ENCODE measurements around the gene MRC2. TPM values are rescaled to one million over a fixed set of nuclear protein-coding genes. Genes with fewer than 3 reads are reported as not detected.

The MRC2 gene
- total and polyA plus RNA-seq, 2 of the 13 experiments (the other 11 are each of a cell fraction or from before 2014, with no cell fraction given) = not detected

DNA sequence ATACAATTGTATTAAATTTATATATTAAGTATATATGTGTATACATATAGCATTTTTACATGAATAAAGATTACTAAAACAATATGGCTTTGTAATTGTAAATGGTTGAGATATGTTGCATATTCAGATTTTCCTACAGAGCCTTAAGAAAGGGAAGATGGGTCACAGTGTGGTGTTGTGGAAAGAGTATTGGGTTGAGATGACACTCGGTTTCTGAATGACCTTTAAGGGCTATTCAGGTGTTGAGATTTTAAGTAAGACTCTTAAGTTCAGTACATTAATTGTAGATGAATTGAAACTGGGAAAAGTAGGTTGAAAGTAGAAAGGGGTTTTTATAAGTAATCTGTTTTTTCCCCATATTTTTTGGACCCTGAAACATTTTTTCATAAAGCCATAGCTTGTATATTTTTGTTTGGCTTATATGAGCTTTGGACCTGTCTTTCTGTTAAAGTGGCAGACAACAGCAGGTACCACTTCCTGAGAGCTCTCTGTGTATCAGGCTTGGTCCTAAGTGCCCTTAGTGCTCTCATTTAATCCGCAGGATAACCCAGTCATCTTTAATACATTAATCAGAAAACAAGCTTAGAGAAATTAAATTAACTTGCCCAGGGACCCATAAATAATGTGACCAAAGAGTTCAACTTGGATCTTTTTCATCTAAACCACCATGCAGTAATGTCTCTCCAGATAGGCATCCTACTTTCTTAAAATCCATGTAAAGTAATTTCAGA is 48.5 kb upstream of the MRC2 start:
- Histone ChIP-seq H3K9ac (ENCODE audit: insufficient read depth, low read depth, low read length) (no peak overlapping the region), H3K4me2 (ENCODE audit: low read depth, low read length) (no peak overlapping the region), H3K9me3 (ENCODE audit: low read length) (no peaks in the 10 kb centered on the region), H3K27ac (ENCODE audit: extremely low read length, insufficient read depth, low read length) (no peak overlapping the region), H3K4me1 (ENCODE audit: insufficient read depth, low read length) (no peaks in the 10 kb centered on the region), H2AFZ (ENCODE audit: low read length) (no peak overlapping the region), H3K36me3 (replicated peaks in 1 of 2; ENCODE audit: control insufficient read depth in 1 of 2, insufficient read depth in 2 of 2, low read length in 2 of 2) (peaks cover 15 to 51% of the 10 kb centered on the region in 2 experiments; a peak in 4 of 5 replicates), H3K79me2 (ENCODE audit: insufficient read depth, low read length) (no peaks in the 10 kb centered on the region), H4K20me1 (ENCODE audit: insufficient read depth, low read length) (no peaks in the 10 kb centered on the region), H3K27me3 (ENCODE audit: control insufficient read depth in 1 of 2, insufficient read depth in 2 of 2, low read length in 2 of 2) (no peaks in the 10 kb centered on the region), H3K4me3 (replicated peaks in 1 of 3; ENCODE audit: insufficient read depth in 1 of 3, low read depth in 2 of 3, low read length in 3 of 3) (no peak overlapping the region)
- in situ Hi-C loops (cut with HindIII; ENCODE audit: extremely low pct_ligation_motif_present, low pct_unique_long_range_greater_than_20kb) = no loop called here
- 95% methylated on average over 2 of the region's 2 CpGs for WGBS (ENCODE audit: low lambda C conversion rate)
- TF ChIP-seq, protein P1, sequence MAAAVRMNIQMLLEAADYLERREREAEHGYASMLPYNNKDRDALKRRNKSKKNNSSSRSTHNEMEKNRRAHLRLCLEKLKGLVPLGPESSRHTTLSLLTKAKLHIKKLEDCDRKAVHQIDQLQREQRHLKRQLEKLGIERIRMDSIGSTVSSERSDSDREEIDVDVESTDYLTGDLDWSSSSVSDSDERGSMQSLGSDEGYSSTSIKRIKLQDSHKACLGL (CRISPR knock-in tag; IDR thresholded peaks at IDR 0.05) = no peak
- TF ChIP-seq ZNF720 (CRISPR knock-in tag; IDR thresholded peaks at IDR 0.05) = no peak
- TF ChIP-seq ZFY (CRISPR knock-in tag; IDR thresholded peaks at IDR 0.05) = no peak
- TF ChIP-seq, protein P2, sequence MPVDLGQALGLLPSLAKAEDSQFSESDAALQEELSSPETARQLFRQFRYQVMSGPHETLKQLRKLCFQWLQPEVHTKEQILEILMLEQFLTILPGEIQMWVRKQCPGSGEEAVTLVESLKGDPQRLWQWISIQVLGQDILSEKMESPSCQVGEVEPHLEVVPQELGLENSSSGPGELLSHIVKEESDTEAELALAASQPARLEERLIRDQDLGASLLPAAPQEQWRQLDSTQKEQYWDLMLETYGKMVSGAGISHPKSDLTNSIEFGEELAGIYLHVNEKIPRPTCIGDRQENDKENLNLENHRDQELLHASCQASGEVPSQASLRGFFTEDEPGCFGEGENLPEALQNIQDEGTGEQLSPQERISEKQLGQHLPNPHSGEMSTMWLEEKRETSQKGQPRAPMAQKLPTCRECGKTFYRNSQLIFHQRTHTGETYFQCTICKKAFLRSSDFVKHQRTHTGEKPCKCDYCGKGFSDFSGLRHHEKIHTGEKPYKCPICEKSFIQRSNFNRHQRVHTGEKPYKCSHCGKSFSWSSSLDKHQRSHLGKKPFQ (CRISPR knock-in tag; IDR thresholded peaks at IDR 0.05; ENCODE audit: insufficient replicate concordance) = no peak
- no peak for TF ChIP-seq ZNF775 (CRISPR knock-in tag; IDR thresholded peaks at IDR 0.05; ENCODE audit: borderline replicate concordance)
- no peak for TF ChIP-seq IKZF4 (CRISPR knock-in tag; IDR thresholded peaks at IDR 0.05; ENCODE audit: borderline replicate concordance, low read depth, not compliant biosample characterization)
- TF ChIP-seq JDP2 (CRISPR knock-in tag; IDR thresholded peaks at IDR 0.05; ENCODE audit: borderline replicate concordance) = no peak
- no peak for TF ChIP-seq ZNF207 (IDR thresholded peaks at IDR 0.05; ENCODE audit: borderline replicate concordance)
- TF ChIP-seq, protein P3, sequence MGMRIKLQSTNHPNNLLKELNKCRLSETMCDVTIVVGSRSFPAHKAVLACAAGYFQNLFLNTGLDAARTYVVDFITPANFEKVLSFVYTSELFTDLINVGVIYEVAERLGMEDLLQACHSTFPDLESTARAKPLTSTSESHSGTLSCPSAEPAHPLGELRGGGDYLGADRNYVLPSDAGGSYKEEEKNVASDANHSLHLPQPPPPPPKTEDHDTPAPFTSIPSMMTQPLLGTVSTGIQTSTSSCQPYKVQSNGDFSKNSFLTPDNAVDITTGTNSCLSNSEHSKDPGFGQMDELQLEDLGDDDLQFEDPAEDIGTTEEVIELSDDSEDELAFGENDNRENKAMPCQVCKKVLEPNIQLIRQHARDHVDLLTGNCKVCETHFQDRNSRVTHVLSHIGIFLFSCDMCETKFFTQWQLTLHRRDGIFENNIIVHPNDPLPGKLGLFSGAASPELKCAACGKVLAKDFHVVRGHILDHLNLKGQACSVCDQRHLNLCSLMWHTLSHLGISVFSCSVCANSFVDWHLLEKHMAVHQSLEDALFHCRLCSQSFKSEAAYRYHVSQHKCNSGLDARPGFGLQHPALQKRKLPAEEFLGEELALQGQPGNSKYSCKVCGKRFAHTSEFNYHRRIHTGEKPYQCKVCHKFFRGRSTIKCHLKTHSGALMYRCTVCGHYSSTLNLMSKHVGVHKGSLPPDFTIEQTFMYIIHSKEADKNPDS (CRISPR knock-in tag; IDR thresholded peaks at IDR 0.05) = no peak
- TF ChIP-seq SPEN (CRISPR knock-in tag; IDR thresholded peaks at IDR 0.05; ENCODE audit: low read depth) = no peak
- TF ChIP-seq ZC3H13 (CRISPR knock-in tag; IDR thresholded peaks at IDR 0.05) = no peak
- no peak for TF ChIP-seq NPAS2 (CRISPR knock-in tag; IDR thresholded peaks at IDR 0.05; ENCODE audit: borderline replicate concordance)
- no peak for TF ChIP-seq POLR2AphosphoS2 (IDR thresholded peaks at IDR 0.05; ENCODE audit: low read depth, low read length)
- no peak for TF ChIP-seq TSC22D2 (CRISPR knock-in tag; IDR thresholded peaks at IDR 0.05; ENCODE audit: borderline replicate concordance)
- TF ChIP-seq FIP1L1 (IDR thresholded peaks at IDR 0.05; ENCODE audit: borderline replicate concordance, insufficient read depth, low read depth, low read length) = no peak
- CTCF ChIA-PET (ENCODE audit: low intra/inter-chr PET ratio, low total read pairs) = no interaction called here
- BruUV-seq (replicated peaks) = no TSS peak
- POLR2A ChIA-PET = no interaction called here
- intact Hi-C loops (cut with micrococcal nuclease; ENCODE audit: unreplicated experiment) = no loop called here
- FAIRE-seq = no peak
- no peak for ATAC-seq
- DNase-seq (ENCODE audit: low spot score) = no peak

All from HepG2 (cell line).